GM21737 (cell line): ENCODE data around the gene TCERG1L.
"Not testable (repeated sequence)": the region's sequence is repeated elsewhere in the genome, so short reads cannot be mapped to it uniquely, and the experiment has no call there.

Source experiments
- ATAC-seq: cut with Tn5 transposase; IDR thresholded peaks from one replicate; pipeline ENCODE4 v1.9.1; 2021; ENCODE audit warnings: mild to moderate bottlenecking, moderate library complexity; ENCODE audit not compliant: unreplicated experiment

The TCERG1L gene

GRCh38 chr10:131250454-131251145 is 60.9 kb downstream of the TCERG1L start:
- ATAC-seq: no peak

DNA sequence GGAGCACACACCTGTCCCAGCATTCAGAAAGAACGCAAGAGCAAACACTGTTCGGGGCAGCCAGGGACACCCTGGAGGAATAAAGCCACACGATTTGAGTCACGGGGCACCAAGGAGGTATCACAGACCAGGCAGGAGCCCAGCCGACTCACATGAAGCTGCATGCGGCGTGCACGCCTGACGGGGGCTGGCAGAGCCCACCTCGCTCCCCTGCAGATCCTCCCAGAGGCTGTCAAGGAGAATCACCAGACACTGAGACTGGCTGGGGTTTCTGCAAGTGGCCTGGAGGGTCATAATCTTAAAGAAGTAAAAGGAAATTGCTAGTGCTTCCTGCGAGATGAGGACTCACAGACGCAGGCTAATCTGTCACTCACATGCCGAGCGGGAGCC is 61.6 kb downstream of the TCERG1L start:
- no peak for ATAC-seq

- no peak for ATAC-seq
Observed at GRCh38 chr10:131249238-131249954, 62.1 kb downstream of the TCERG1L start.

DNA sequence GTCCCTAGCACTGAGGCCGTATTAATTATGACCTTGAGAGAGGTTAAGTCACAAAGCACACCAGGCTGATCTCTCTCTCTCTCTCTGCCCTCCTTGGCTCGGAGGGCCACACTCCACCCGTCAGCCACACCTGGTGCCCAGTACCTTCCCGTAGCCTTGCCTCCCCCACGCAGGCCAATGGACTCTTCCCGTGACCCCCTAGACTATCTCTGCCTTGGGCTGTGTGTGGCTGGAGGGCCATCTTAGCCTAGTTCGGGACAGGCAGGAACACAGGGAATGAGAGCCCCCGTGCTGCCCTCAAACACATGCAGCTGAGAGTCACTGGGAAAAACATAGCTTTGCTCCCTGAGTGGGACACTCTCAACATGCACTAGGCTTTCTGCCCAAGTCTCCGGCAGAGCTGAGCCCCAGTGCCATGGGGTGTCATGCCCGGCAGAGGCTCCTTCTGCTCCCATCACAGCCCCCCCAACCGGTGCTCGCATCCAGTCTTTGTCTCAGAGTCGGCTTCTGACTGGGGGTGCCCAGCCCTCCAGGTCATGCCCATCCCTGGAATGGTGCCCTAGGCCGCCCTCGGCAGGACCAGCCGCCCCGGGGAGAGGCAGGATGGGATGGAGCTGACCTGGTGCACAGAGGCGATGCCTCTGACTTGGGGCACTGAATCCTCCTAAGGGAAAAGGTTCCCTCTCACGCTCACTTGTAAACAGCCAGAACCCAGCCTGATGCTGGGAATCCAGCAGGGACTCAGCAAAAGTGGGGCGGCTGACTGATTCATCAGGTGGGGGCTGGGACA is 63.0 kb downstream of the TCERG1L start:
- no peak for ATAC-seq

- ATAC-seq: no peak
Observed at GRCh38 chr10:131247873-131248272, 63.6 kb downstream of the TCERG1L start.

DNA sequence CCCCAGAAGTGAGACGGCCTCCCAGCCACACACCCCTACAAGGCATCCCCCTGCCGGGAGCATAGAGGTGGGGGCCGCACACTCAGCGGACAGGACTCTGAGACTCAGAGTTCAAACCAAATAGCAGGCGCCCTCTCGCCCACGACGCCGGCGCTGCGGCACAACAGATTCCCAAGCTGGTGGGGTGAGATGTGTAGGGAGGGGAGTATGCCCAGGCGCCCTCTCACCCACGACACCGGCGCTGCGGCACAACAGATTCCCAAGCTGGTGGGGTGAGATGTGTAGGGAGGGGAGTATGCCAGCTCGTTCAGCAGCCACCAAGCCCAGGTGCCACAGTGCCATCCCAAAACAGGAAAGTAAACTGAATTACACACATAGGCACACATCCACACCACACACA is 64.7 kb downstream of the TCERG1L start:
- no peak for ATAC-seq

DNA sequence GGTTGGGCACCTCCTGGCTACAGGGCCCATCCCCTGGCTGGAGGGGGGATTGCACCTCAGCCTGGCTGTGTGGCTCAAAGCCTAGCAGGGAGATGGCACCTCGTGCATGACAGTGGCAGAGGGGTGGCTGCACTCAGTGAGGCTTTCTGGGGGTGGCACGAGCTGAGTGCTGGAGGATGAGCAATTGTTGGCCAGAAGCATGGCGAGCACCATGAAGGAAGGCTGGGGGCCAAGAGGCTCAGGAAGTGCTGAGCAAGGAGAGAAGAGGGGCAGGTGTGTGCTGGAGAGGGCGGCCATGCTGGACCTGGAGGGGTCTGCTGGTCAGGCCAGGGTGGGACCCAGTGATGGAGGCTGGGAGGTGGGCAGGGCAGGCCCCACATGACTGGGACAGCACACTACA is 65.4 kb downstream of the TCERG1L start:
- ATAC-seq: no peak

DNA sequence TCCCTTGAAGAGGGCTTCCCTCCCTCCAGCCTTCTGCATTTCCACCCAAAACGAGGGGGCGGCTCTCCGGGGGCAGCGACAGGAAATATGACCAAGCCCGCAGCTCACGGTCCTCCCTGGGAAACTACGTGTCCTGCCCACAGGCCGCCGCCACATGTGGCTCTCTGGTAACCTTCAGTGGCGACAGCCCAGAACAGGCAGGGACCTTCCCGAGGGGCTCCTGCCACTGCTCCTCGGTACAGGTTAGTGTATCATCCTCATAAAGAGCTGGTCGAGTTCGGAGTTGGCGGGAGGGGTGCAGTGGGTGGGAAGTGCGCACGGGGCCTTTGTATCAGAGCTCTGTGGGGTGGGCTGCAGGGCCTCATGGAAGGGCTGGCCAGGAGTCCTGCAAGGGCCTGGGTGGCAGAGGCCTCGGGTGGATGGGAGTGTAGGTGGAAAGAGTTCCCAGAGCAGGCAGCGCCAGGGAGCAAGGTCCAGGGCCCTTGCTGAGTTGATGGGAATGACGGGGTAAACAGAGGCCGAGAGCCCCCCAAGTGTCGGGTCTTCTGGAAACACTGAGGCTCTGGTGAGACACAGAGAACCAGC is 66.0 kb downstream of the TCERG1L start:
- ATAC-seq: no peak

GRCh38 chr10:131244836-131245235 is 66.7 kb downstream of the TCERG1L start:
- ATAC-seq: no peak

DNA sequence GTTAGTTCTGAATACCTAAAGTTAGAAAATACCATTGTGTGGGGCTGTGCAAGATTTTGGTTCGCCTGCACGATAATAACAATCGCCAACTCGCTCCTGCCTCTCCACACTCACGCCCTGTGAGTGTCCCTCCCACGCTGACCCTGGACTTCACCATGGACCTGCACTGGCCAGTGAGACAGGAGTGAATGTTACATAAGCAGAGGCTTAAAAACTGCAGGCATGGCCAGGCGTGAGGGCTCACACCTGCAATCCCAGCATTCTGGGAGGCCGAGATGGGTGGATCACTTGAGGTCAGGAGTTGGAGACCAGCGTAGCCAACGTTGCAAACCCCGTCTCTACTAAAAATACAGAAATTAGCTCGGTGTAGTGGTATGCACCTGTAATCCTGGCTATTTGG is 68.4 kb downstream of the TCERG1L start:
- ATAC-seq: no peak

DNA sequence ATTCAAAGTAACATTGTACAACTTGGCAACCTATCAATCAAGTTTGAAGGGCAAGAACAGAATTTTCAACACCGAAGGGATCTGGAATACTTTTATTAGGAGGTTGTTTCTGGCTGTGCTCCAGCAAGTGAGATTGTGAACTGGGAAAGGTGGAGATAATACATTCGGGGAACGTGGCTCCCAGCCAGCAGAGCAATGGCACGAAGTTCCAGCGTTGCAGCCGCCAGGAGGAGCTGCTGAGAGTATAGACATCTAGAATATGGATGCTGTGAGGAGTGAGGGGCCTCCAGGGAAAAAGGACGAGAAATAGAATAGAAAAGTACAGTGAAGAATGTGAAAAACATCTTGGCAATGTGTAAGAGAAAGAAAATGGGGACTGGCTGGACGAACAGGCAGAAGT is 69.5 kb downstream of the TCERG1L start:
- ATAC-seq: no peak

- ATAC-seq: no peak
Observed at GRCh38 chr10:131240691-131241090, 70.8 kb downstream of the TCERG1L start.

GRCh38 chr10:131239926-131240325 is 71.6 kb downstream of the TCERG1L start:
- ATAC-seq: no peak

DNA sequence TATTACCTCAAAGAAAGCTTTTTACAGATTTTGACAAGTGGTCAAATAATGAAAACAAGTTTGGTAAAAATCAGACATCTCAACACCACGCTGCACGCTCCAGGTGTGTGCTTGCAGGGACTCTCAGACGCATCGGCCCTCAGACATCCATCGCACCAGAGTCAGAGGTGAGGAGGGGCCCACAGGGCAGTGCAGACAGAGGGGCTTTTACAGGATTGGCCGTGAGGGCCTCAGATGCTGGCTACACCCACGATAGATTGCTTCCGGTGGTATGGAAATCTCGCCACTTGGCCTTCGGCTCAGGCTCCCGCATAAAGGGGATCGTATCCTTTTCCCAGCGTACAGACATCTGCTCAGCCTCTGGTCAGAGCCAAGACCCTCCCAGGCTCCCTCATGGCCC is 72.1 kb downstream of the TCERG1L start:
- ATAC-seq: no peak

GRCh38 chr10:131238669-131239280 is 72.7 kb downstream of the TCERG1L start:
- ATAC-seq: no peak

- no peak for ATAC-seq
Observed at GRCh38 chr10:131237991-131238651, 73.4 kb downstream of the TCERG1L start.

GRCh38 chr10:131234606-131235005 is 76.9 kb downstream of the TCERG1L start:
- not testable (repeated sequence) for ATAC-seq

- no peak for ATAC-seq
Observed at GRCh38 chr10:131233611-131234258, 77.8 kb downstream of the TCERG1L start.

DNA sequence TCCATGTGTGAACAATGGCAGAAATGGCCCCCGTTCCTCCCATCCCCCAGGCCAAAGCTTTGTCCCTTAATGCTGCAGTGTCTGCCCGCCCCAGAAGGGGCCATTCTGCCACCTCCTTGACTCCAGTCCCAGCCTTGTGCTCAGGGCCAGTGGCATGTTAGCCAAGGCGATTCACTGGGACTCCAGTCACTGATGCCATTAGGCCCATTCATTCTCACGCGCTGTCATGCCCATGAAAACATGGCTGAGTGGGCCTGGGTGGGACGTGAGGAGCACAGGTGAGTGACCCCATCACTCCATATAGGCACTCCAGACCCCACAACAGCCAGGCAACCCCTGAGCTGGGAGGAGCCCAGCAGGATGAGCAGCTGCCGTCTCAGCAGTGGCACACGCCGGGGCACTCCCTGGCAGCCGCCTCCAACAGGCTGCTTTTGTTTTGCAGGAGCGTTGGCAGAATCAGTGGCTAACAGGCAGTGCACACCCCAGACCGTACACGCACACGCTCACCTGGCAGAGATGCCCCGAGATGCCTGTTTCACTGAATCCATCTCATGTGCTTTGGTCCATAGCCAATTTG is 79.5 kb downstream of the TCERG1L start:
- ATAC-seq: no peak
